ENCODE data around the gene MECR.

MECR gene

GRCh38 chr1:29243023-29243870 is 12.5 kb upstream of the MECR start:
- Histone ChIP-seq H3K4me1 (ENCODE audit: low read length) (no peaks in the 10 kb centered on the region), H3K27me3 (replicated peaks; ENCODE audit: insufficient read depth, low read length) (peaks cover 82% of the 10 kb centered on the region)

DNA sequence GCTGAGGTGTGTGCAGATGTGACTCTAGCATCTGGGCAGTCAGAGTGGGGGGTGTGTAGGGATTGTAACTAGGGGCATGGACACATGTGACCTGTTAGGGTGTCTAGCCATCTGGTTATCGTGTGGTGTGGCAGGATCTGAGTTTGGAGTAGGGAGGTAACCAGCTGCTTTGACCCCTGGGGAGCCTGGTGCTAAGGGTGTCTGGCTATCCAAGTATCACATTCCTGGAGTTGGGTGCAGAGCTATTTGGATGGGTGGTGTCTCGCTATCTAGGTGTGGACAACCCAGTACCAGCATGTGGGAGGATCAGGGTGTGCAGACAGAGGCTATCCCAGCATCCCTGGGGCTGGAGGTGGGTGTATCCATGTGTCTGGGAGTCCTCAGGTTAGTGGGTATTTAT is 10.3 kb upstream of the MECR start:
- Histone ChIP-seq H3K4me1 (ENCODE audit: low read length) (peaks cover 8% of the 10 kb centered on the region), H3K79me2 (ENCODE audit: low read length) (no peaks in the 10 kb centered on the region), H3K9me2 (replicated peaks; ENCODE audit: insufficient read depth, low read length) (no peaks in the 10 kb centered on the region), H3K27me3 (replicated peaks; ENCODE audit: insufficient read depth, low read length) (peaks cover 79% of the 10 kb centered on the region), H3K27ac (ENCODE audit: low read length) (no peak overlapping the region), H3K4me3 (ENCODE audit: low read length) (no peak overlapping the region), H3K36me3 (replicated peaks; ENCODE audit: insufficient read depth, low read length) (no peaks in the 10 kb centered on the region), H3K4me2 (ENCODE audit: low read depth, low read length) (no peak overlapping the region), H4K20me1 (ENCODE audit: insufficient read depth, low read length) (no peaks in the 10 kb centered on the region), H2AFZ (ENCODE audit: low read length) (no peak overlapping the region), H3K9me3 (replicated peaks; ENCODE audit: insufficient read depth, low read length) (no peaks in the 10 kb centered on the region), H3F3A (ENCODE audit: insufficient read depth, low read length) (no peaks in the 10 kb centered on the region), H3K9ac (ENCODE audit: low read length) (no peak overlapping the region)
- TF ChIP-seq EZH2phosphoT487 (IDR thresholded peaks at IDR 0.05; ENCODE audit: low read length) (no peak), EZH2 (optimal IDR thresholded peaks at IDR 0.05; ENCODE audit: low read depth, low read length) (no peak)
- TF ChIP-seq, protein P1, sequence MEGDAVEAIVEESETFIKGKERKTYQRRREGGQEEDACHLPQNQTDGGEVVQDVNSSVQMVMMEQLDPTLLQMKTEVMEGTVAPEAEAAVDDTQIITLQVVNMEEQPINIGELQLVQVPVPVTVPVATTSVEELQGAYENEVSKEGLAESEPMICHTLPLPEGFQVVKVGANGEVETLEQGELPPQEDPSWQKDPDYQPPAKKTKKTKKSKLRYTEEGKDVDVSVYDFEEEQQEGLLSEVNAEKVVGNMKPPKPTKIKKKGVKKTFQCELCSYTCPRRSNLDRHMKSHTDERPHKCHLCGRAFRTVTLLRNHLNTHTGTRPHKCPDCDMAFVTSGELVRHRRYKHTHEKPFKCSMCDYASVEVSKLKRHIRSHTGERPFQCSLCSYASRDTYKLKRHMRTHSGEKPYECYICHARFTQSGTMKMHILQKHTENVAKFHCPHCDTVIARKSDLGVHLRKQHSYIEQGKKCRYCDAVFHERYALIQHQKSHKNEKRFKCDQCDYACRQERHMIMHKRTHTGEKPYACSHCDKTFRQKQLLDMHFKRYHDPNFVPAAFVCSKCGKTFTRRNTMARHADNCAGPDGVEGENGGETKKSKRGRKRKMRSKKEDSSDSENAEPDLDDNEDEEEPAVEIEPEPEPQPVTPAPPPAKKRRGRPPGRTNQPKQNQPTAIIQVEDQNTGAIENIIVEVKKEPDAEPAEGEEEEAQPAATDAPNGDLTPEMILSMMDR (IDR thresholded peaks at IDR 0.05; ENCODE audit: low read length), result no peak
- DNase-seq, result no peak

More at GRCh38 chr1:29243023-29243870, 12.5 kb upstream of the MECR start:
- Histone ChIP-seq H3K79me2 (ENCODE audit: low read length) (no peaks in the 10 kb centered on the region), H3F3A (ENCODE audit: insufficient read depth, low read length) (no peaks in the 10 kb centered on the region), H3K36me3 (replicated peaks; ENCODE audit: insufficient read depth, low read length) (no peaks in the 10 kb centered on the region), H3K4me2 (ENCODE audit: low read depth, low read length) (no peak overlapping the region), H3K9me3 (replicated peaks; ENCODE audit: insufficient read depth, low read length) (no peaks in the 10 kb centered on the region), H3K9me2 (replicated peaks; ENCODE audit: insufficient read depth, low read length) (no peaks in the 10 kb centered on the region), H2AFZ (ENCODE audit: low read length) (no peak overlapping the region), H4K20me1 (ENCODE audit: insufficient read depth, low read length) (no peaks in the 10 kb centered on the region), H3K9ac (ENCODE audit: low read length) (no peak overlapping the region), H3K4me3 (ENCODE audit: low read length) (no peak overlapping the region), H3K27ac (ENCODE audit: low read length) (no peak overlapping the region)
- no peak for DNase-seq
- TF ChIP-seq EZH2 (optimal IDR thresholded peaks at IDR 0.05; ENCODE audit: low read depth, low read length) (no peak), EZH2phosphoT487 (IDR thresholded peaks at IDR 0.05; ENCODE audit: low read length) (no peak)
- TF ChIP-seq, protein P1 (IDR thresholded peaks at IDR 0.05; ENCODE audit: low read length), result no peak

DNA sequence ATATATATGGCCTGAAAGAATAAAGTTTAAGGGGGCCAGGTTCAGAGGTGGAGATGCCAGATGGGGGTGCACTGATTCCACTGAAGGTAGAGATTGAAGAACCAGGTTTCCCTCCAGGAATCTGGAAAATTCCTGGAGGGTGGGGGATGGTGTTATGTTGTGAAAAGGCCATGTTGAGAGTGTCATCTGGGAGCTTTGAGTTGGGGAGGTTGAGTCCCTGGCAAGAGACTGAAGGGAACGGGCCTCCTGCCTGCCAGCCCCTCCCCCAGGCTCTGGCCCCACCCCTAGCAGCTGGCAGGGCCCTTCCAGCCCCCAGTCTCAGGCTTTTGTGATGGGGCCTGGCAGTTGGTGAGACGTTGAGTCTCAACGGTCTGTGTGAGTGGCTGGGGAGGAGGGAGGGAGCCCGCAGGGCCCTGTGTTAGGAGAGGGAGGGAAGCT is 9.7 kb upstream of the MECR start:
- Histone ChIP-seq H3K27me3 (replicated peaks; ENCODE audit: insufficient read depth, low read length) (peaks cover 80% of the 10 kb centered on the region), H3K4me2 (ENCODE audit: low read depth, low read length) (no peak overlapping the region), H3K79me2 (ENCODE audit: low read length) (no peaks in the 10 kb centered on the region), H3K36me3 (replicated peaks; ENCODE audit: insufficient read depth, low read length) (no peaks in the 10 kb centered on the region), H3K4me3 (ENCODE audit: low read length) (no peak overlapping the region), H3K27ac (ENCODE audit: low read length) (no peak overlapping the region), H3K9ac (ENCODE audit: low read length) (no peak overlapping the region), H3K4me1 (ENCODE audit: low read length) (peaks cover 8% of the 10 kb centered on the region), H2AFZ (ENCODE audit: low read length) (no peak overlapping the region), H3K9me2 (replicated peaks; ENCODE audit: insufficient read depth, low read length) (no peaks in the 10 kb centered on the region), H4K20me1 (ENCODE audit: insufficient read depth, low read length) (no peaks in the 10 kb centered on the region), H3K9me3 (replicated peaks; ENCODE audit: insufficient read depth, low read length) (no peaks in the 10 kb centered on the region), H3F3A (ENCODE audit: insufficient read depth, low read length) (no peaks in the 10 kb centered on the region)
- TF ChIP-seq EZH2 (optimal IDR thresholded peaks at IDR 0.05; ENCODE audit: low read depth, low read length) (no peak), EZH2phosphoT487 (IDR thresholded peaks at IDR 0.05; ENCODE audit: low read length) (no peak)
- TF ChIP-seq, protein P1 (IDR thresholded peaks at IDR 0.05; ENCODE audit: low read length), result no peak
- DNase-seq, result no peak
